Measurements from ENCODE around the gene ZNF429.

DNA sequence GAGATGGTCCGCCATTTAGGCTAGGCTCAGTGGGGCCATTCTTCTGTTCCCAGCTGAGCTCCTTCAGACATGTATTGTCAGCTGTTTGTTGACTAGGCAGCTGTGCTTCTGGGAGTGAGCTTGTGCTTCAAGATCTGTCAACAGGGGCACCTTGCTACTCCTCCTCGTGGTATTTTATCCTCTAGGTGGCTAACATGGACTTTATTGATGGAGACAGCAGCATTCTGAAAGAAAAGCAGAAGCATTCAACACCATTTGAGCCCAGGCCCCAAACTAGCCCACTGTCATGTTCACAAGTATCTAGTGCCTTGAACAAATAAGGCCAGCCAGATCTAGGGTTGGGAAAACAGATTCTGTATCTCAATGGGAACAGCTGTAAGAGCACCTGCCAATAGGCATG is 65.9 kb downstream of the ZNF429 start:
- TF ChIP-seq EZH2 (optimal IDR thresholded peaks at IDR 0.05; ENCODE audit: low read depth, low read length) (no peak), EZH2phosphoT487 (IDR thresholded peaks at IDR 0.05; ENCODE audit: low read length) (no peak)
- TF ChIP-seq, protein P1, sequence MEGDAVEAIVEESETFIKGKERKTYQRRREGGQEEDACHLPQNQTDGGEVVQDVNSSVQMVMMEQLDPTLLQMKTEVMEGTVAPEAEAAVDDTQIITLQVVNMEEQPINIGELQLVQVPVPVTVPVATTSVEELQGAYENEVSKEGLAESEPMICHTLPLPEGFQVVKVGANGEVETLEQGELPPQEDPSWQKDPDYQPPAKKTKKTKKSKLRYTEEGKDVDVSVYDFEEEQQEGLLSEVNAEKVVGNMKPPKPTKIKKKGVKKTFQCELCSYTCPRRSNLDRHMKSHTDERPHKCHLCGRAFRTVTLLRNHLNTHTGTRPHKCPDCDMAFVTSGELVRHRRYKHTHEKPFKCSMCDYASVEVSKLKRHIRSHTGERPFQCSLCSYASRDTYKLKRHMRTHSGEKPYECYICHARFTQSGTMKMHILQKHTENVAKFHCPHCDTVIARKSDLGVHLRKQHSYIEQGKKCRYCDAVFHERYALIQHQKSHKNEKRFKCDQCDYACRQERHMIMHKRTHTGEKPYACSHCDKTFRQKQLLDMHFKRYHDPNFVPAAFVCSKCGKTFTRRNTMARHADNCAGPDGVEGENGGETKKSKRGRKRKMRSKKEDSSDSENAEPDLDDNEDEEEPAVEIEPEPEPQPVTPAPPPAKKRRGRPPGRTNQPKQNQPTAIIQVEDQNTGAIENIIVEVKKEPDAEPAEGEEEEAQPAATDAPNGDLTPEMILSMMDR (IDR thresholded peaks at IDR 0.05; ENCODE audit: low read length), result no peak

Measured in MM.1S (cell line).